GM10847 (cell line): ENCODE measurements around the gene ASTN2.

Experiments
- POLR2A ChIP-seq: IDR thresholded peaks from 2 replicates; pipeline ENCODE4 v1.6.1; 2011; ENCODE audit not compliant: insufficient read length; ENCODE audit errors: extremely low read depth

Gene ASTN2

GRCh38 chr9:117160254-117160653, 254.6 kb downstream of the ASTN2 start:
- no peak for TF ChIP-seq POLR2A

DNA sequence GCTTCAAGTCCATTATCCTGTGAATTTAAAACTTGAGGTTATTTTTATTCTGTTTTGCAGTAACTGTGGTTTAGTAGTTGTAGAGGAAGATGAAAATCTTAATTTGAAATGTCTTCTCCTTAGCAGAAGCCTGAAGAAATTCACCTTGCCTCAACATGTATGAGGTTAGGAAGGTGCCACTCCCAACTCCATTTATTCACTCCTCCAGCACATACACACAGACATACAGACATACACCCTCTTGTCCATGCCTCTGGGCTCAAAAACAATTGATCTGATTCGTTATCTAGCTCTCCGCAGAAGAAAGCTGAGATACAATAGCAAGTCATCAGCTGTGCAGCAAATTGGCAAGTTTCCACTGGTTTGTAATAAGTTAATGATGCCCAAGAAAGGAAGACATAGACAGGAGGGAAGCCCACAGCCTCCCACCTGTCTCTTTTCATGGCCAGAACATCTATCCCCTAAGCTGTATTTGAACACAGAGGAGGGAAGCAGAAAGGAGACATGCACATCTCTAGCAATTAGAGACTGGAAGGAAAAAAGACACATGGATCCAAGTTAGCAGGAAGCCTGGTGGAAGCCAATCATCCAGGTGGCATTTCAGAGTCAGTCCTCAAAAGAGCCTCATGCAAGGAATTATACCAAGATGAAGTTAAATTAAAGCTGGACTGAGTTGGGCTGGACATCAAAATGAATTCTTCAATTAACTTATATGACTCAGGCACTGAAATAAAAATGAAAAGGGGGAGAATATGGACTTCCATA, 257.9 kb downstream of the ASTN2 start:
- no peak for TF ChIP-seq POLR2A

DNA sequence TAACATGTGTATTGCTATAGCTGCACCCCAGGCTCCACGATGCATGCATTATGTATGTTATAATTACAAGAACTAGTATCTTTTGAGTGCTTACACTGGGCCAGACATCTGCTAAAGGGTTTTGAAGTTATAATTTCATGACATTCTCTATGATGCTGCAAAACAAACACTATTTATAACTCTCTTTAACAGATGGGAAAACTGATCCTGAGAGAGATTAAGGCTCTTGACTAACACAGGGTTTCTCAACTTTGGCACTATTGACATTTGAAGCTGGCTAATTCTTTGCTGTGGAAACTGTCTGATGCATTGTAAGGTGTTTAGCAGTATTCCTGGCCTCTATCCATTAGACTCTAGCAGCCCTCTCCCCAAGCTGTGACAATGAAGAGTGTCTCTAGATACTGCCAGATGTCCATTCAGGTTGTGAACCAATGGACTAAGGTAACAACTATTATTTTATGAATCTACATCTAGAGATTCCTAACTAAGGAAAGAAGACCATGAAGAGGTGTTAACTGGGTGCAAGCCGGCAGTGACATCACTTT, 258.6 kb downstream of the ASTN2 start:
- TF ChIP-seq POLR2A, result no peak

GRCh38 chr9:117153021-117153420, 261.8 kb downstream of the ASTN2 start:
- no peak for TF ChIP-seq POLR2A

- no peak for TF ChIP-seq POLR2A
Observed at GRCh38 chr9:117151716-117152115, 263.1 kb downstream of the ASTN2 start.

DNA sequence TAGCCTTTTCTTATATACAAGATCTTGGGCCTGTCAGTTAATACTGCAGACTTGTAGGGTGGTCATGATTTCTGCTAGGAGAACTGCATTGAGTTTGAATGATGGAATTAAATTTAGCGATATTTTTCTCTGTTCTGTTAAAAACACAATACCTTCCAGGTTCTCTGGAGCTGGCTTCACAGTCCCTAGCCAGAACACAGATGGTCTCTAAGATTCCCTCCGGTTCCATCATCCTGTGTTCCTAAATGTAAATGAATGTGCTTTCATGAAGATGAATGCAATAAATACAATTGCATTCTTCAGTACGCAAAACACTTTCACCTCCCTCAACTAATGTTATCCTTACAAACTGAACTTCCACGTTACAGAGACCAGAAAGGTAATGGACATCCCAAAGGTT, 264.9 kb downstream of the ASTN2 start:
- no peak for TF ChIP-seq POLR2A

- TF ChIP-seq POLR2A, result no peak
Observed at GRCh38 chr9:117145811-117146490, 268.9 kb downstream of the ASTN2 start.

DNA sequence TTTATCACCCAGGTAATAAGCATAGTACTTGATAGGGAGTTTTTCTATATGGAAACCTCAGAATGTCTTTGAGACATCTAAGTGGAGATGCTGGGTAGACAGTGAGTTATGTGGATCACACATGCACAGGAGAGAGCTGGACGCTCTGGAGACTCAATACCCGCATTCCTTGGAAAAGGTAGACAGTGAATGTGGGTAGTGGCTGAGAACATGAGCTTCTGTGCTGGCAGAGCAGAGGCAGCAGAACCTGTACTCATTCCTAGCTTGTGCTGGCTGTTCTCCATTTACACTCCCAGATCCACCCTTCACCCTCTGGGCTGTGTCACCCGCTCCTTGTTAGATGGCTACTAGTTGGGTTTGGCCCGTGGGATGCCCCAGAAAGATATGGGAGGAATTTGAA, 269.8 kb downstream of the ASTN2 start:
- no peak for TF ChIP-seq POLR2A

DNA sequence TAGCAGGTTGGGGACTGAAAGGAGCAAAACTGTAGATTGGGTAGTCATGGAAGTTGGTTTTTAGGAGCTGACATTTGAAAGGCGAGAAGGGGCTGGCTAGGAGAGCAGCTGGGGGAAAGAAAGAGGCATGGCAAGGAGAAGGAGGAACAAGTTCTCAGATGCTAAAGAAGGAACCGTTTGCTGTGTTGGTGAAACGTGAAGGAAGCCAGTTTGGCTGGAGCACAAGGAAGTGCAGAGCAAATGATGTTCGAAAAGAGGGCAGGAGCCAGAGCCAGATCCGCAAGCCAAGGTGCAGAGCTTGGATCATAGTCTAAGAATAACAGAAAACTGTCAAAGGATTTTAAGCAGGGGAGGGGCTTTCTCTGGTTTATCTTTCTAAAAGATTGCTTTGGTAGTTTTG, 276.6 kb downstream of the ASTN2 start:
- TF ChIP-seq POLR2A, result no peak

DNA sequence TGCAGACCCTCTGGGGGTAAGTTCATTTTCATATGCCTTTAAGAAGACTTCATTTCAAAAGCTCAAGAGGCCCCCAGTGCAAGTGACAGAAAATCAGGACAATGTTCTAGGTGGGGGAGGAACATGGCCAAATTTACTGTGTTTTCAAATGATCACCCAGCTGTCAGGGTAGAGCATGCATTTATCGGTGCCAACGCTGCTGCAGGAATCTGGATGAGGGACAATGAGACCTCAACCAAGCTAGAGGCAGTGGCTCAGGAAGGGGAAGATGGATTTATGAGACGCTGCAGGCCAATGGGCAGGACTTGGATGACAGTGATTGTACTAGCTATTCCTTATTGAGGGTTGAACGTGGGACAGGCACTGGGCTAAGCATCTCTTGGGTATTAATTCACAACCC, 278.4 kb downstream of the ASTN2 start:
- no peak for TF ChIP-seq POLR2A

- no peak for TF ChIP-seq POLR2A
Observed at GRCh38 chr9:117135501-117136098, 279.3 kb downstream of the ASTN2 start.

GRCh38 chr9:117134826-117135500, 279.9 kb downstream of the ASTN2 start:
- no peak for TF ChIP-seq POLR2A

GRCh38 chr9:117126871-117127270, 288.0 kb downstream of the ASTN2 start:
- TF ChIP-seq POLR2A, result no peak

DNA sequence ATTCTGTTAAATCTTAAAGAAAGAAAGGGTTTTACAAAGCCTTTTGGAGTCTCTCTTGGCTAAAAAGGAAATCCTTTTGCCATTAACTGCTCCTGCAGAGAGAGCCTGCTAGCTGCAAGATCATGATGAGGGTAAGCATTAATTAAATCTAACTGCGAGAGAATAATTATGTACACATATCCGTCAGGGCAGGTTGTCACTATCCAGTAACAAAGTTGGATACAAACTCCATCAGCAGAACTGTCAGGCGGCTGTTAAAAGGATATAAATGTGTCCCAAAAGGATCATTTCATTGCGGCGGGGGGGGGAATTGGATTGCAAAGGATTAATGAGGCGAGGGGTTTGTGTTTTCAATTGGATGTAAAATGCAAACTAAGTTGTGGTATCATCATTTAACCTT, 289.3 kb downstream of the ASTN2 start:
- TF ChIP-seq POLR2A, result no peak

DNA sequence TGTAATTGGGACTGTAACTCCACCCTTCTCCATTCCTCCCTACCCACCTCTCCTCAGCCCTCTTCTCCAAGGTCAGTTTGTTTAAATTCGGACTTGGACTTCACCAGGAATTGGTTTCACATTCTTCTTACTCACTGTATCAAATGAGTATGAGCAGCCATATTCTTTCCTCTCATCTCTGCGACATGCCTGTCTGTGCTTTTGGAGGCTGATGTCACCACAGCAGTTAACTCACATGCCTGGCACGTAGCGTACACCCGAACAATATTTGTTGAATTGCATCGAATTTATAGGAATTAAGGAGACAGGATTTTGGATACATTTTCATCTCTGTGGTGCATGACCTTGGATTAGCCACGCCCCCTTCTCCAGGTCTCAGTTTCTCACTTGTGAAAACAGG, 291.1 kb downstream of the ASTN2 start:
- TF ChIP-seq POLR2A, result no peak
